MG63 (cell line): ENCODE measurements around the gene TMEM254. TPM values are rescaled to one million over a fixed set of nuclear protein-coding genes. Genes with fewer than 3 reads are reported as not detected.
"Not testable (repeated sequence)": the region's sequence is repeated elsewhere in the genome, so short reads cannot be mapped to it uniquely, and the experiment has no call there.

Source experiments
- DNase-seq: peaks from one replicate; pipeline ENCODE4 v3.0.0-alpha.2; 2020
- H3K27me3 ChIP-seq: fragments of 250-450 bp; sonication (Bioruptor Pico); 2 replicates; pipeline ENCODE4 v1.5.1; 2020; ENCODE audit warnings: mild to moderate bottlenecking, moderate library complexity
- H3K36me3 ChIP-seq: fragments of 250-450 bp; sonication (Bioruptor Pico); 2 replicates; pipeline ENCODE4 v1.5.1; 2020; ENCODE audit warnings: mild to moderate bottlenecking, moderate library complexity
- H3K4me3 ChIP-seq: fragments of 250-450 bp; sonication (Bioruptor Pico); 2 replicates; pipeline ENCODE4 v1.5.1; 2020; ENCODE audit warnings: mild to moderate bottlenecking, moderate library complexity
- H3K9me3 ChIP-seq: fragments of 250-450 bp; sonication (Bioruptor Pico); 2 replicates; pipeline ENCODE4 v1.5.1; 2020; ENCODE audit warnings: mild to moderate bottlenecking, moderate library complexity
- total RNA-seq: library from RNA; depleted of rRNA; stranded (reverse); fragments of >200 nt; shearing (Covaris generic); gene quantifications from 2 replicates; pipeline ENCODE4 v1.2.3, GENCODE V29; 2014; ENCODE audit warnings: low replicate concordance; rRNA removed

TMEM254 gene, protein sequence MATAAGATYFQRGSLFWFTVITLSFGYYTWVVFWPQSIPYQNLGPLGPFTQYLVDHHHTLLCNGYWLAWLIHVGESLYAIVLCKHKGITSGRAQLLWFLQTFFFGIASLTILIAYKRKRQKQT
- total RNA-seq, result 5.4 and 9.2 TPM in 2 replicates

DNA sequence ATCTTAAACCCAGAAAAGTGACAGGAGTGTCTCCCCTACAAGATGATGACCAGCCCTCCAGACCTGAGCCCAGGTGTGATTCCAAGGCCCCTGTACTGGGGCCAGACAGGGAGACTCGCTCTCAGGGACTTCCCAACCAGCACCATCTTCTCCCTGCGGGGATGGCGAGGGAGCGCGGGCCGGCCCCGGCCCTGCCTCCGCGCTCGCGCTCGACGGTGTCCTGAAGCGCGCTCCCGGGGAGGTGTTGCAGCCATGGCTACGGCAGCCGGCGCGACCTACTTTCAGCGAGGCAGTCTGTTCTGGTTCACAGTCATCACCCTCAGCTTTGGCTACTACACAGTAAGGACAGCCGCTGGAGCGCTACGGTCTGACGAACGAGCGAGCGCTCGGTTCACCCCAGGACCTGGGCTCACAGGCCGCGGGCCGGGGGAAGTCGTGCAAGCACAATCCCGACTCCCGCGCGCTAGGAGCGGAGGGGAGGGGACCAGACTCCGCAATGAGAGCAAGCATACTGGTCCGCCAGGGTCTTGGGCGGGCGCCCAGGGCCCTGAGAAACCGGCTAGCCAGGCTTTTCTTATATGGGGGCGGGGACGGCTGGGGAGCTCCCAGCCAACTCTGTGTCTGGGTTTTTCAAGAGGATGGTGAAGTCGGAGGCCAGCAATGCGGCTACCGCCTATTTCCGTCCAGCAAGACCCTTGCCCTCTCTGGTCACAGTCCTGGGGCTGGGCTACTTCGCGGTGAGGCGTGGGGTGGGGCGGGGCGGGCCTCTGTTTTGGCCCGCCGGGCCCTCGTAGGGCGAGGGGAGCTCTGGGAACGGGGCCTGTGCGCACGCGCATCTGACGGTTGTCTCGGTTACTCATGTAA, at the start of gene TMEM254:
Gene TMEM254 (plus strand): TSS at position 218 of the 864 bp plus-strand sequence. CDS start 35 bp downstream, at position 253.
- peak; percentile 89 for DNase-seq
- H3K36me3 ChIP-seq, result no peaks in the 10 kb centered on the region
- no peaks in the 10 kb centered on the region for H3K9me3 ChIP-seq
- H3K4me3 ChIP-seq, result peak within 1 kb of the TSS; percentile 92
- H3K27me3 ChIP-seq, result no peaks in the 10 kb centered on the region

DNA sequence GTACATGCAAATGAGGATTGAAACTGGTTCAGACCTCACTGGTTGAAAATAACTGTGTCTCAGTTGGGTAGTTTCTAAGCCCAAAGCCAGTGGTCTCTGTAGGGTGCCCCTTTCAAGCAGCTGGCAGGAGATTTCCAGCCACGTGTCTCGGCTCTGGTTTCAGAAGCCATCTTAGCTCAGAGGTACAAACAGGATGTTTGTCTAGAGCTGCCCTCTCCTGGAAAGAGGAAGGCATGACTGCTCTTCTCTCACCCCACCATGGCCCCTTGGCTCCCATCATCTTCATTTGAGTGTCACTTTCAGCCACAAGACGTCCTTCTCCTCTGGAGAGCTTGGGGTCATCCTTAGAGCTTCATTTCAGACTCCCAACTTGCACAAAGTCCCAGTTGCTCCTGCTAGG, 49.3 kb upstream of the TMEM254 start:
- not testable (repeated sequence) for H3K27me3 ChIP-seq, H3K4me3 ChIP-seq, H3K36me3 ChIP-seq, DNase-seq, H3K9me3 ChIP-seq

DNA sequence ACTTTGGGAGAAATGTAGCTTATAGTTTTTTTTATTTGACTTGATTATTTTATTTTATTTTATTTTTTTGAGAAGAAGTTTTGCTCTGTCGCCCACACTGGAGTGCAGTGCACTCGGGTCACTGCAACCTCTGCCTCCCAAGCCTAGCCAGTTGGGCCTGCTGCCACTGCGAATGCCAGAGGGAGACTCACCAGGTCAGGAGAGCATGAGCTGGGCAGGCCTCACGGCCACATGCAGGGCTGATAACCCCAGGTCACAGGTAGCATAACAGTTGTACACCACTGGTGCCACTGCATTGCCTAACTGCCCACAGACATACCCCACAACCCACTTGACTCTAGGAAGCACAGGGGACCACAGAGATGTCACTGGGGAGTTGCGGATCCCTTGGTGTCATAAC, 48.6 kb upstream of the TMEM254 start:
- not testable (repeated sequence) for H3K36me3 ChIP-seq, DNase-seq, H3K27me3 ChIP-seq, H3K4me3 ChIP-seq, H3K9me3 ChIP-seq

DNA sequence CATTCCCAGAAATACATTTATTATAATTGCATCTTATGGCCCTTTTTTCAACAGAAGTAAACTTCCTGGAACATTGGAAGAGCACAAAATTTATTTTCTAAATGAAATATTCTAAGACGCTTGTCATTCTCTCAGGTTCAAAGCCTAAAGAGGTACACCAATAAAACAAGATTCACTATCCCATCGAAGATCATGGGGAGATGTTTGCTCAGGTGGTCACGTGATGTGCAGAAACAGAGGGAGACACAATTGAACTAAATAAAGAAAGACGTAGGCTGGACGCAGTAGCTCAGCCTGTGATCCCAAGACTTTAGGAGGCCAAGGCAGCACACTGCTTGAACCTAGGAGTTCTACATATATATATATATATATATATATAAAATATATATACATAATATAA, 46.0 kb upstream of the TMEM254 start:
- Histone ChIP-seq H3K27me3 (no peaks in the 10 kb centered on the region), H3K36me3 (no peaks in the 10 kb centered on the region), H3K9me3 (no peaks in the 10 kb centered on the region), H3K4me3 (no peak overlapping the region)
- DNase-seq, result no peak

DNA sequence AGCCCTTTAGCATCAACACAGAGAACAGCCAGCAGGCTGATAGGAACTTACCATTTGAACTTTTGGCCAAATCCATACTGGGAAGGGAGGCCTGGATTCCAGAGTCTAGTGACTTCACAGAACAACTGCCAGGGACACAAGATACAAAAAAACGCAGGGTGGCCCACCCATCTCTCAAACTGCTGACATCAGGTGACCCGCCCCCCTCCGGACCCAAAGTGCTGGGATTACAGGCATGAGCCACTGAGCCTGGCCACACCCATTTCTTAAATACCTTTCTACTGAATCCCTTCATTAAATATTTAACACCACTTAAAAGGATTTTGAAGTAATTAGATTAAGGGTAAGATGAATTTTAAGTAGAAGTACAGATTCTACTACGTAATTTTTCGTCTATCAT, 43.7 kb upstream of the TMEM254 start:
- H3K27me3 ChIP-seq, DNase-seq, H3K9me3 ChIP-seq, H3K4me3 ChIP-seq, H3K36me3 ChIP-seq: not testable (repeated sequence)

DNA sequence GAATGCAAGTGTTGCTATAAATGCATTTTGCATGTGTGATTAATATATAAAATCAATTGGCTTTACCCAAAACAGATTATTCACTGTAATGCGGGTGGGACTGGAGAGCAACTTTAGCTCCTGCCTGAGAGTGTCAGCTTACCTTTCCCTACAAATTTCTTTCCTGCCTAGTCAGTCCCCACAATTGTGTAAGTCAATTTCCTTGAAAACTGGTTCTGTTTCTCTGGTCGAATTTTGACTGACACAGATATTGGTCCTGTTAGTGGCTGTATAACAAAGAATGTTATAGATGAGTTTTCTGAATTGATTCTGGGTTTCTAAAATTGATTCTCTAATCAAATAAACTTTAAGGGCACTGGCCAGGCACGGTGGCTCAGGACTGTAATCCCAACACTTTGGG, 43.0 kb upstream of the TMEM254 start:
- not testable (repeated sequence) for H3K9me3 ChIP-seq, H3K4me3 ChIP-seq, H3K36me3 ChIP-seq, H3K27me3 ChIP-seq, DNase-seq

DNA sequence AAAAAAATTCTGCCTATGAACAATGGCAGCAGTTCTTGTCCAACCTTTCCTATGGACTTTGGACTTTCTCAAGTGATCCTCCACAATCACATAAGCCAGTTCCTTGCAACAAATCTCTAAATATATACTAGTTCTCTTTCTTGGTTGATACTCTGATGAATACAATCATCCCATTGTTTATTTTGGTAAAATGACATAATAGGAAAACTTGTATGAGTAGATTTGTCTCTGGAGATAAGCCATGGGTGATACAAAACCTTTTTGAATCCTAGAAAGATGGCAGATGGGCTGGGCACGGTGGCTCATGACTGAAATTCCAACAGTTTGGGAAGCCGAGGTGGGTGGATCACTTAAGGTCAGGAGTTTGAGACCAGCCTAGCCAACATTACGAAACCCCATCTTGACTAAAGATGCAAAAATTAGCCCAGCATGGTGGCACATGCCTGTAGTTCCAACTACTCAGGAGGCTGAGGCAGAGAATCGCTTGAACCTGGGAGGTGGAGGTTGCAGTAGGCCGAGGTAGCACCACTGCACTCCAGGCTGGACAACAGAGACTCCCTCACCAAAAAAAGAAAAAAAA, 41.5 kb upstream of the TMEM254 start:
- not testable (repeated sequence) for H3K4me3 ChIP-seq, H3K36me3 ChIP-seq, H3K9me3 ChIP-seq, H3K27me3 ChIP-seq
- DNase-seq, result peak; percentile 14

DNA sequence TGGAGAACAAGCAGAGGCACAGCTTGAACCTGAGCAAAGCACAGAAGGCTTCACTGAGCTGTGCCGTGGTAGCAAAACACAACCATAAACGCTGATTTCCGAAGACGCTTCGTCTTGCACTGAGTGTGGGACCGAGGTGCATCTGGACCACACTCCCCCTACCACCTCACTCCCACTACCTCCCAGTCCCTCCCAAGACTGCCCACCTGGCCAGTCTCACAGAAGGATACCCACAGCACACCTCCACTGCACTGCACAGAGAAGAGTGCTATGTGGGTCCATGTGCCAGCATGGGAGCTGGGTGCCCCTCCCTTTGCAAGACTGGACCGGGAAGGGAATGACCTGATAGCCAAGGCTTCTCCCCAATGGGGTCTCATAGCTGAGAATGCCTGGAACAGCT, 40.2 kb upstream of the TMEM254 start:
- not testable (repeated sequence) for H3K27me3 ChIP-seq, H3K4me3 ChIP-seq, H3K36me3 ChIP-seq, H3K9me3 ChIP-seq, DNase-seq

DNA sequence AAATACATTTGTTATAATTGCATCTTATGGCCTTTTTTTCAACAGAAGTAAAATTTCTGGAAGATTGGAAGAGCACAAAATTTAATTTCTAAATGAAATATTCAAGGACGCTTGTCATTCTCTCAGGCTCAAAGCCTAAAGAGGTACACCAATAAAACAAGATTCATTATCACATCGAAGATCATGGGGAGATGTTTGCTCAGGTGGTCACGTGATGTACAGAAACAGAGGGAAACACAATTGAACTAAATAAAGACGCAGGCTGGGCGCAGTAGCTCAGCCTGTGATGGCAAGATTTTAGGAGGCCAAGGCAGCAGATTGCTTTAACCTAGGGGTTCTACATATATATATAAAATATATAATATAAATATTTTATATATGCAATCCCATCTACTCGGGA, 37.3 kb upstream of the TMEM254 start:
- no peak for DNase-seq
- no peak overlapping the region for H3K4me3 ChIP-seq
- no peaks in the 10 kb centered on the region for H3K9me3 ChIP-seq
- H3K27me3 ChIP-seq, result no peaks in the 10 kb centered on the region
- no peaks in the 10 kb centered on the region for H3K36me3 ChIP-seq

DNA sequence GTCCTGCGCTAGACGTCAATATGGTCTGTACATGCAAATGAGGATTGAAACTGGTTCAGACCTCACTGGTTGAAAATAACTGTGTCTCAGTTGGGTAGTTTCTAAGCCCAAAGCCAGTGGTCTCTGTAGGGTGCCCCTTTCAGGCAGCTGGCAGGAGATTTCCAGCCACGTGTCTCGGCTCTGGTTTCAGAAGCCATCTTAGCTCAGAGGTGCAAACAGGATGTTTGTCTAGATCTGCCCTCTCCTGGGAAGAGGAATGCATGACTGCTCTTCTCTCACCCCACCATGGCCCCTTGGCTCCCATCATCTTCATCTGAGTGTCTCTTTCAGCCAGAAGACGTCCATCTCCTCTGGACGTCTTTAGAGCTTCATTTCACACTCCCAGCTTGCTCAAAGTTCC, 33.5 kb upstream of the TMEM254 start:
- not testable (repeated sequence) for H3K9me3 ChIP-seq, DNase-seq, H3K27me3 ChIP-seq, H3K36me3 ChIP-seq, H3K4me3 ChIP-seq

DNA sequence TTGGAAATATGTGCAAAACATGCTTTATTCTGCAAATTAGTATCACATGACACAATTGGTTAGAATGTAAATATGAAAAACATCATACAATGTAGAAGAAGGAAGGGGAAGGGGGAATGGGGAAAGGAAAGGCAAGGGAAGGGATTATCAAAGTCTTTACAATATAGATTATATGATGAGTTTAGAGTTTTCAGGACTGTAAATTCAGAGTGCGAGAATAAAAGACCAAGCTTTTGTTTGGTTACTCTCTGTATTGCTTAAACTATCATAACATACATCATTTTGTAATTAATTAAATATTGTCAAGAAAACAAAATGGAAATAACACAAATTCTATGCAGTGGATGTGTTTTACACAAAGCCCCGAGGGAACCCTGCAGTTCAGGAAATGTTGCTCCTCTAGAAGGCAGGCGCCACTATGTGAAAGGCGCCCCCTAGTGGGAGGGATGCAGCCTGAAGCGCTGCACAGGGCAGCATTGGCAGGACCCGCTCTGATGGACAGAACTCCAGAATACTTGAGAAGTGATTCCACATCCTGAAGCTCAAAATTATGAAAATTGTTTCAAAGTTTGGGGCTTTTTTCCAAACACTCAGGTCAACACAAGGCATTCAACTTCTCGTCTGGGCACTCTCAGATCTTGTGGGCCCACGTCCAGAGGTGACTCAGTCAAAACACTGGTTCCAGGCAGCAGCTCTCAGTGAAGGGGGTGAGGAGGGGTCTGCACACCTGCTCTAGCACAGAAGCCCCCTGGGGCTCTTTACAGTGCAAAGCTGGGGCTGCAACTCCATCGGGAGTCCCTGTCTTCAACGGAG, 31.6 kb upstream of the TMEM254 start:
- Histone ChIP-seq H3K27me3 (0 out of 2 replicates have a peak, but pooled peaks cover 4% of the 10 kb centered on the region), H3K9me3 (no peaks in the 10 kb centered on the region), H3K4me3 (no peak overlapping the region), H3K36me3 (no peaks in the 10 kb centered on the region)
- DNase-seq, result peak; percentile 78

DNA sequence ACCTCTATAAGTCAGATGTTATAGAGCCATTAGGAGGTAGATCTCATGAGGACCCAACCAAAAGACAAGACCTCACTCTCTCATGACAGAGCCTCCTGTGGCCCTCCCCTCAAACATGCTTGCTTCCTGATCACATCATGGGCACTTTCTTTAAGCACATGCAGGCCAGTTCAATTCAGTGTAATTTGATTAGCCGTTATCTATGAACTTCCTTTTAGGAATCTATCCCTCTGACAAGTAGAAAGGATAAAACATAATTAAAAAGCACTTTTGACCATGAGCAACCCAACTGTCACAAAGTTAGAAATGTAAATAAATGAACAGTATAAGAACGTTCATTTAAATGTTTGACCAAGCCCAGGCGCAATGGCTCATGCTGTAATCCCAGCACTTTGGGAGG, 27.7 kb upstream of the TMEM254 start:
- no peaks in the 10 kb centered on the region for H3K36me3 ChIP-seq
- H3K27me3 ChIP-seq, result 0 out of 2 replicates have a peak, but pooled peaks cover 4% of the 10 kb centered on the region
- H3K4me3 ChIP-seq, result no peak overlapping the region
- DNase-seq, result no peak
- H3K9me3 ChIP-seq, result no peaks in the 10 kb centered on the region

DNA sequence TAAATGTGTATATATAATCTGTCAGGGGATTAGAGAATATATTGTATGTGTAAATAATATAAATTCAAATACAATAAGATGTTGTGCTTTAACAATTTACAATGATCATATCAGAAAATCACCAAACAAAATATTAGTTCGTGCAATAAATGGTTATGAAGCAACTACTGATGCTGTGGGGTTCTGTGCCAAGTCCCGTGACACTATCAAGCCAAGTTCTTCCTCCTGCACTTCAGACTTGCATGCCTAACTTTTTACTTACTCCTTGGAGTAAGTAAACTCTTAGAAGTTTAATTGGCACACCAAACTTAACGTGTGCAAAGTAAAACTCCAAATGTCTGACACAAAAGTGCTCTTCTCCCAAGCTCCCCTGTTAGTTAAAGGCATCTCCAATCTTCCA, 26.5 kb upstream of the TMEM254 start:
- no peaks in the 10 kb centered on the region for H3K9me3 ChIP-seq
- no peak overlapping the region for H3K4me3 ChIP-seq
- 0 out of 2 replicates have a peak, but pooled peaks cover 4% of the 10 kb centered on the region for H3K27me3 ChIP-seq
- no peaks in the 10 kb centered on the region for H3K36me3 ChIP-seq
- DNase-seq, result no peak

DNA sequence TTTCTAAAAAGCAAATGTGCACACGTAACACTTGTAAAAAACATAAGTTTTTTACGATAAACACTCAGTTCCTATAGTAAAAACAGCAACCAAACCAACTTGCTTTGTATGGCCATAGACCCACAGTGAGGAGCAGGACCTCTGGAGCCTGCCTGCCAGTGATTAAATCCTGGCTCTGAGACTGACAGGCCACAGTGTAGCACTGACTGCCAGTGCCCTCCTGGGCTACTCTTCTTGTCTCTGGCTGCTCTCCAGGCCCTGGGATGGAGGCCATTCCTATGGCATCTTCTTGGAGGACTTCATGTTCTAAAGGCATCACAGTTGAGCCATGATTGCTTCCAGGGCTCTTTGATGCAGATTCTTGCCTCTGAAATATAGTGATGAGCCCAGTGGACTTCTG, 22.7 kb upstream of the TMEM254 start:
- Histone ChIP-seq H3K4me3 (no peak overlapping the region), H3K27me3 (no peaks in the 10 kb centered on the region), H3K36me3 (no peaks in the 10 kb centered on the region), H3K9me3 (no peaks in the 10 kb centered on the region)
- no peak for DNase-seq

DNA sequence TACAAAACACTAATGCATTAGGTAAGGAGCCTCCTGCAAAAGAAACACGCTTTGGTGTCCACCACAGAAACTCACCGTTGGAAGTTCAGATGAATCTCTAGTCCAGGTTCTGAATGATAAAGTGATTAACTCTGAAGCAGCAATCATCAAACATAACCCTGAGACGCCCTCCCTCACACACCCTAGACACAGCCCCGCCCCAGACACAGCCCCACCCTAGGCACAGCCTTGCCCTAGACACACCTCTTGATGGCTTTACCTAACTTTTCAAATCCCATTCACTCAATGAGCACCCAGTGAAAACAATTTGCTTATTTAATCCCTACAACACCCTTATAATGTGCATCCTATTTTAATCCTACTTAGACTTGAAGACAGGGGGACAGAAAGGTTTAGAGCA, 21.3 kb upstream of the TMEM254 start:
- Histone ChIP-seq H3K27me3 (no peaks in the 10 kb centered on the region), H3K9me3 (no peaks in the 10 kb centered on the region), H3K36me3 (no peaks in the 10 kb centered on the region), H3K4me3 (no peak overlapping the region)
- no peak for DNase-seq

DNA sequence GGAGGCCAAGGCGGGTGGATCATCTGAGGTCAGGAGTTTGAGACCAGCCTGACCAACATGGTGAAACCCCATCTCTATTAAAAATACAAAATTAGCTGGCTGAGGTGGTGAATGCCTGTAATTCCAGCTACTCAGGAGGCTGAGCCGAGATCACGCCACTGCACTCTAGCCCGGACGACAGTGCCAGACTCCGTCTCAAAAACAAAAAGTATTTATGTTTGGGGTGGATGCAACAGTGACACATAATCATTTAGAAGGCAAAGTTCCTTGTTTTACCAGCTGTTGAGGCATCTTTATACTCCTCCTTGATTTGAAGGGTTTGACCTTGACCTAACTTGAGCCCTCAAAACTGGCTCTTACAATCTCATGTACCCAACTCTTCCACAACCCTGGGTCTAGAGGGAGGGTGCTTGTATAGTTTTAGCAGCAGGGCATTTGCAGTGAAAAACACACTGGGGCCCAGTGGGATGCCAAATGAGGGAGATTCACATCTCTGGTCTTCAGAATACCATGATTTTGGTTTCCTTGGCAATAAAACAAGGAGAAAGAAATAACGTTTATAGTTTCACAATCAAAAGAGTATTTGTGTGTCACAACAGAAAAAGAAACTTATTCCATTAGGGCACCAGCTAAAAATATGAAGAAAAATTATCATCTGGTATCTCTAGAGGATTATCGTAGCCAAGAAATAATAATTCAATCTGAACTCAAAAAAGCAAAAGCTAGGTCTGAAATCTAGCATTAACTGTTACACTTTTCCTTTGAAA, 14.2 kb upstream of the TMEM254 start:
- Histone ChIP-seq H3K27me3 (no peaks in the 10 kb centered on the region), H3K4me3 (no peak overlapping the region), H3K36me3 (no peaks in the 10 kb centered on the region), H3K9me3 (no peaks in the 10 kb centered on the region; the same call in 1 of the 2 replicates)
- DNase-seq, result no peak
